HCT116 (cell line): ENCODE data around the gene TRIM41. TPM values are rescaled to one million over a fixed set of nuclear protein-coding genes. Genes with fewer than 3 reads are reported as not detected.

ENCODE experiments used
- ATAC-seq: fragments of 200-7000 bp; cut with Tn5 transposase; 2 replicates; pipeline ENCODE4 v1.9.1; 2020; ENCODE audit warnings: mild to moderate bottlenecking, moderate library complexity
- BruUV-seq: library from RNA; stranded (reverse); fragments of 400-500 nt; replicated peaks from 2 replicates; lab custom pipeline; 2021; lab: Mats Ljungman, UMichigan
- CTCF ChIA-PET: fragments of 300-600 bp; sonication (Branson Sonifier 250); formaldehyde crosslinking; loops from one replicate; lab custom pipeline; 2021; ENCODE audit warnings: antibody characterized with exemption; lab: Charles Lee
- POLR2A ChIA-PET: fragments of 300-600, 350-600 bp; sonication (Branson Sonifier 250); formaldehyde crosslinking; loops from one replicate; lab custom pipeline; 2021; ENCODE audit warnings: antibody characterized with exemption; lab: Charles Lee
- RAD21 ChIA-PET, 2 experiments: fragments of 300-600 bp; sonication (Branson Sonifier 250); formaldehyde crosslinking; loops; one replicate each; lab custom pipeline; 2023; ENCODE audit warnings: low total read pairs in 2 of 2; ENCODE audit not compliant: uncharacterized antibody in 2 of 2, unreplicated experiment in 2 of 2, low non-redundant PET in 1 of 2; lab: Charles Lee
- DNase-seq: peaks from one replicate; pipeline ENCODE4 v3.0.0-alpha.2; 2010; ENCODE audit warnings: low read depth, low spot score
- H2AFZ ChIP-seq: fragments of 200-600 bp; shearing (Covaris generic), sonication (generic); 2 replicates; pipeline ENCODE4 v1.6.1; 2017; ENCODE audit warnings: low read depth, mixed run types, mixed read lengths, antibody characterized with exemption, low read length; ENCODE audit not compliant: poor library complexity, severe bottlenecking
- H3K27ac ChIP-seq: 2 replicates; pipeline ENCODE4 v1.5.1; 2012; ENCODE audit warnings: low read depth, low read length
- H3K27me3 ChIP-seq: fragments of 200-600 bp; sonication (generic); 2 replicates; pipeline ENCODE4 v1.6.1; 2016; ENCODE audit warnings: mixed run types, low read length, mixed read lengths; ENCODE audit not compliant: insufficient read depth
- H3K36me3 ChIP-seq, 2 experiments: fragments of 200-500 bp in 1 of 2; fragments of 200-600 bp in 1 of 2; sonication (Bioruptor generic) in 1 of 2; sonication (generic) in 1 of 2; 2 replicates each; pipeline versions ENCODE4 v1.5.1 to v1.6.1; 2014 to 2016; ENCODE audit warnings: low read length in 2 of 2, inconsistent platforms in 1 of 2, mixed read lengths in 1 of 2, mixed run types in 1 of 2; ENCODE audit not compliant: insufficient read depth in 2 of 2, control insufficient read depth in 1 of 2
- H3K4me1 ChIP-seq, 2 experiments: fragments of 200-600 bp in 1 of 2; sonication (generic) in 1 of 2; 2 replicates each; pipeline versions ENCODE4 v1.5.1 to v1.6.1; 2012 to 2017; ENCODE audit warnings: low read length in 2 of 2, inconsistent platforms in 1 of 2, mild to moderate bottlenecking in 1 of 2, mixed read lengths in 1 of 2, mixed run types in 1 of 2, moderate library complexity in 1 of 2; ENCODE audit not compliant: insufficient read depth in 2 of 2, control insufficient read depth in 1 of 2
- H3K4me2 ChIP-seq: fragments of 200-600 bp; sonication (generic); 2 replicates; pipeline ENCODE4 v1.6.1; 2017; ENCODE audit warnings: mixed run types, low read length, mixed read lengths
- H3K4me3 ChIP-seq, 2 experiments: fragments of 200-600 bp in 1 of 2; sonication (generic) in 1 of 2; replicated peaks in 1 of 2; 2 replicates each; pipeline ENCODE4 v1.5.1; 2011 to 2016; ENCODE audit warnings: low read length in 2 of 2, control low read depth in 1 of 2, low read depth in 1 of 2, mild to moderate bottlenecking in 1 of 2, mixed read lengths in 1 of 2, mixed run types in 1 of 2
- H3K79me2 ChIP-seq: fragments of 200-600 bp; sonication (generic); 2 replicates; pipeline ENCODE4 v1.6.1; 2017; ENCODE audit warnings: mild to moderate bottlenecking, mixed run types, low read length, moderate library complexity, mixed read lengths; ENCODE audit not compliant: insufficient read depth
- H3K9ac ChIP-seq: fragments of 200-600 bp; sonication (generic); 2 replicates; pipeline ENCODE4 v1.6.1; 2016; ENCODE audit warnings: low read length, mixed read lengths
- H3K9me2 ChIP-seq: fragments of 200-600 bp; sonication (generic), shearing (Covaris generic); 2 replicates; pipeline ENCODE4 v1.6.1; 2017; ENCODE audit warnings: mixed run types, mild to moderate bottlenecking, moderate library complexity; ENCODE audit not compliant: insufficient read depth
- H3K9me3 ChIP-seq, 2 experiments: fragments of 200-500 bp in 1 of 2; fragments of 200-600 bp in 1 of 2; sonication (Bioruptor generic) in 1 of 2; sonication (generic) in 1 of 2; 2 replicates each; pipeline ENCODE4 v1.6.1; 2014 to 2017; ENCODE audit warnings: low read length in 2 of 2, mixed read lengths in 2 of 2, inconsistent platforms in 1 of 2, low read depth in 1 of 2, mild to moderate bottlenecking in 1 of 2, mixed run types in 1 of 2, moderate library complexity in 1 of 2; ENCODE audit not compliant: control insufficient read depth in 1 of 2, insufficient read depth in 1 of 2
- H4K20me1 ChIP-seq: fragments of 200-600 bp; sonication (generic), shearing (Covaris generic); 2 replicates; pipeline ENCODE4 v1.6.1; 2017; ENCODE audit warnings: mixed run types, mild to moderate bottlenecking, moderate library complexity; ENCODE audit not compliant: insufficient read depth
- CBX3 ChIP-seq: IDR thresholded peaks from 2 replicates; pipeline ENCODE4 v1.6.1; 2012; ENCODE audit warnings: low read depth
- CEBPB ChIP-seq: IDR thresholded peaks from 2 replicates; pipeline ENCODE4 v1.6.1; 2012; ENCODE audit warnings: low read depth
- EGR1 ChIP-seq: IDR thresholded peaks from 2 replicates; pipeline ENCODE4 v1.6.1; 2012; ENCODE audit warnings: low read depth
- ELF1 ChIP-seq: IDR thresholded peaks from 2 replicates; pipeline ENCODE4 v1.6.1; 2012; ENCODE audit warnings: low read depth, borderline replicate concordance
- EZH2phosphoT487 ChIP-seq: fragments of 200-600 bp; IDR thresholded peaks from 2 replicates; pipeline ENCODE4 v1.6.1; 2018; ENCODE audit warnings: antibody characterized with exemption, borderline replicate concordance
- FOSL1 ChIP-seq: IDR thresholded peaks from 2 replicates; pipeline ENCODE4 v1.6.1; 2012; ENCODE audit warnings: low read depth
- JUND ChIP-seq: IDR thresholded peaks from 2 replicates; pipeline ENCODE4 v1.6.1; 2012
- POLR2AphosphoS5 ChIP-seq: IDR thresholded peaks from 2 replicates; pipeline ENCODE4 v1.6.1; 2011; ENCODE audit warnings: mild to moderate bottlenecking, low read depth, low read length, moderate library complexity
- SIN3A ChIP-seq: IDR thresholded peaks from 2 replicates; pipeline ENCODE4 v1.6.1; 2012; ENCODE audit warnings: low read depth
- SRF ChIP-seq: IDR thresholded peaks from 2 replicates; pipeline ENCODE4 v1.6.1; 2012; ENCODE audit warnings: low read depth
- TCF7L2 ChIP-seq: IDR thresholded peaks from 2 replicates; pipeline ENCODE4 v1.7.0; 2011; ENCODE audit warnings: borderline replicate concordance, inconsistent platforms; ENCODE audit not compliant: insufficient read depth, insufficient read length; ENCODE audit errors: extremely low read depth
- YY1 ChIP-seq: IDR thresholded peaks from 2 replicates; pipeline ENCODE4 v1.6.1; 2011; ENCODE audit warnings: low read length, low read depth, moderate library complexity, mild to moderate bottlenecking; ENCODE audit not compliant: insufficient replicate concordance; ENCODE audit errors: extremely low read depth
- ZNF274 ChIP-seq: fragments of 200-500 bp; sonication (Bioruptor generic); IDR thresholded peaks from 2 replicates; pipeline ENCODE4 v1.6.1; 2014; ENCODE audit warnings: mild to moderate bottlenecking, low read depth, low read length, inconsistent platforms
- intact Hi-C: fragments of 100-400 bp; cut with micrococcal nuclease; formaldehyde crosslinking; loops from 2 replicates; pipeline ENCODE4 v1.10.0; 2022
- total RNA-seq: library from RNA; stranded (reverse); gene quantifications from one replicate; pipeline ENCODE4 v1.2.1, GENCODE V29; 2021; ENCODE audit not compliant: unreplicated experiment
- TF ChIP-seq, protein P1 (sequence below): IDR thresholded peaks from 2 replicates; pipeline ENCODE4 v1.6.1; 2011; ENCODE audit warnings: mild to moderate bottlenecking, low read length, moderate library complexity; ENCODE audit not compliant: insufficient replicate concordance; ENCODE audit errors: extremely low read depth
- TF ChIP-seq, protein P2 (sequence below): IDR thresholded peaks from 2 replicates; pipeline ENCODE4 v1.6.1; 2012
- TF ChIP-seq, protein P3 (sequence below): IDR thresholded peaks from 2 replicates; pipeline ENCODE4 v1.6.1; 2012

TRIM41 gene
- total RNA-seq, 1 experiment from 2014 or later = 51.8 TPM

DNA sequence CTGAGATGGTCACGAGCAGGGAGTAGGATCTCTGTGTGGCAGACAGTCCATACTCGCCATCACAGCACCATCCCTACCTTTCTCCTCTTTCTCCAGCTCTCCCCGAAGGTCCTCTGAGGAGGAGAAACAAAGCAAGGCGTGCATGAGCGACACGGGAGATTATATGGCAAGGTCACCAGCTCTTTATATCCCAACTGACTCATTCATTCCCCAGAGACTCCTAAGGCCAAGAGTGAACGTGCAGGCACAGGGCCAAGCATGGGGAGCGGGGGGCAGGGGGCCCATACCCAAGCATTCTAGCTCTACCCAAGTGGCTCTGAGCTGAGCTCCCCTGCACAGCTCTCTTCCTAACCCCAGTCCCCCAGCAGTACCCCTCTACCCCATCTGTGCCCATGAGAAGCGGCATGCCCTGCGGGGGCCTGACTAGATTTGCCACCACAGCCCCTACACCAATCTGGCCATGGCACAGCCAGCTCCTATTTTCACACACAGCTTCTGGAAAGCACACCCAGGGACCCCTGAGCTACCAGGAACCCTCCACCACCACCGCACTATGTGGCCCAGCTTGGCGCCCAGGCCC lies 24.9 kb upstream of the TRIM41 start:
- no peak for DNase-seq
- no peak for TF ChIP-seq CBX3
- TF ChIP-seq, protein P1, sequence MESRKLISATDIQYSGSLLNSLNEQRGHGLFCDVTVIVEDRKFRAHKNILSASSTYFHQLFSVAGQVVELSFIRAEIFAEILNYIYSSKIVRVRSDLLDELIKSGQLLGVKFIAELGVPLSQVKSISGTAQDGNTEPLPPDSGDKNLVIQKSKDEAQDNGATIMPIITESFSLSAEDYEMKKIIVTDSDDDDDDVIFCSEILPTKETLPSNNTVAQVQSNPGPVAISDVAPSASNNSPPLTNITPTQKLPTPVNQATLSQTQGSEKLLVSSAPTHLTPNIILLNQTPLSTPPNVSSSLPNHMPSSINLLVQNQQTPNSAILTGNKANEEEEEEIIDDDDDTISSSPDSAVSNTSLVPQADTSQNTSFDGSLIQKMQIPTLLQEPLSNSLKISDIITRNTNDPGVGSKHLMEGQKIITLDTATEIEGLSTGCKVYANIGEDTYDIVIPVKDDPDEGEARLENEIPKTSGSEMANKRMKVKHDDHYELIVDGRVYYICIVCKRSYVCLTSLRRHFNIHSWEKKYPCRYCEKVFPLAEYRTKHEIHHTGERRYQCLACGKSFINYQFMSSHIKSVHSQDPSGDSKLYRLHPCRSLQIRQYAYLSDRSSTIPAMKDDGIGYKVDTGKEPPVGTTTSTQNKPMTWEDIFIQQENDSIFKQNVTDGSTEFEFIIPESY = no peak
- TF ChIP-seq SRF = no peak
- no peak for TF ChIP-seq SIN3A
- no peak overlapping the region for H3K27ac ChIP-seq
- H3K9ac ChIP-seq = no peak overlapping the region
- ChIA-PET CTCF (no interaction called here), POLR2A (interaction anchor here (1.2 kb wide), 1 partner anchor 23 kb away, joined by 3 read pairs; no protein-coding TSS in a partner anchor), RAD21 (no interaction called here)
- H3K4me1 ChIP-seq = peaks cover 1% of the 10 kb centered on the region in 2 experiments; a peak in 1 of 4 replicates
- no peak overlapping the region for H3K4me2 ChIP-seq
- H4K20me1 ChIP-seq = no peaks in the 10 kb centered on the region
- no peaks in the 10 kb centered on the region for H3K36me3 ChIP-seq
- intact Hi-C loops = no loop called here
- no peaks in the 10 kb centered on the region for H3K9me2 ChIP-seq
- no peak overlapping the region for H2AFZ ChIP-seq
- BruUV-seq = no TSS peak
- H3K9me3 ChIP-seq = no peaks in the 10 kb centered on the region
- no peaks in the 10 kb centered on the region for H3K79me2 ChIP-seq
- ATAC-seq = no peak
- no peak overlapping the region for H3K4me3 ChIP-seq
- H3K27me3 ChIP-seq = no peaks in the 10 kb centered on the region

DNA sequence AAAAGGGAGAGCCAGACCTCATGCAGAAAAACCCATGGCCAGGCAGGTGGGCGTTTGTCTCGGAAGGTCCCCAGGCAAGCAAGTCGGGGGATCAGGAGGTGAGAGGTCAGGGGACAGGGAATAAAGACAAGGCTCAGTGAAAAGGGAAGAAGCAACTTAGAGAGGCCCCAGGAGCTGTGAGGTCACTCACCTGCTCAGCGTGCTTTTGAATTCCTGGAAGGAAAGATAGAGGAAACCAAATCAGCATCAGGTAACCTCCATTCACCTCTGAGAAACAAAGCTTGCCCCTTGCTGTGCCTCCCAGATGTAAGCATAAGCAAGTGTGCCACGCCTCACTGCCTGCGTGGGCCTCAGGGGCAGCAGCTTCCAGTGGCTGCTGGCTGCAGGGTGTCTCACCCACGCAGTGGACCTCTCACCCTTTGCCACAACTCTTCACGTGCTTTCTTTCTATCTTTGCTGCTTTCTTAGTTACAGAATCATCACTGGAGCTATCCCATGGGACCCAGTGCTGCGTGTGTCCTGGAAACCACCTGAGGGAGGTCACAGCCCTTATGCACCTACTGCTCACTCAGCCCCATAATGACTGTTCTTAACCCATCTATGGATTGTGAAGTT lies 24.1 kb upstream of the TRIM41 start:
- ChIA-PET POLR2A (interaction anchor here (0.5 kb wide), 1 partner anchor 63 kb away, joined by 3 read pairs; no protein-coding TSS in a partner anchor), RAD21 (no interaction called here), CTCF (no interaction called here)
- TF ChIP-seq, protein P2, sequence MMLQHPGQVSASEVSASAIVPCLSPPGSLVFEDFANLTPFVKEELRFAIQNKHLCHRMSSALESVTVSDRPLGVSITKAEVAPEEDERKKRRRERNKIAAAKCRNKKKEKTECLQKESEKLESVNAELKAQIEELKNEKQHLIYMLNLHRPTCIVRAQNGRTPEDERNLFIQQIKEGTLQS = no peak
- no peak for TF ChIP-seq SIN3A
- TF ChIP-seq TCF7L2 = no peak
- TF ChIP-seq YY1 = no peak
- TF ChIP-seq JUND = no peak
- TF ChIP-seq FOSL1 = no peak
- TF ChIP-seq CEBPB = no peak
- no peak for TF ChIP-seq EGR1
- no peak for TF ChIP-seq EZH2phosphoT487
- TF ChIP-seq CBX3 = no peak
- TF ChIP-seq ELF1 = no peak
- no peak for TF ChIP-seq SRF
- no peak for TF ChIP-seq POLR2AphosphoS5
- TF ChIP-seq, protein P3, sequence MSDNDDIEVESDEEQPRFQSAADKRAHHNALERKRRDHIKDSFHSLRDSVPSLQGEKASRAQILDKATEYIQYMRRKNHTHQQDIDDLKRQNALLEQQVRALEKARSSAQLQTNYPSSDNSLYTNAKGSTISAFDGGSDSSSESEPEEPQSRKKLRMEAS = no peak
- TF ChIP-seq ZNF274 = no peak
- ATAC-seq (no peak), DNase-seq (no peak)
- Histone ChIP-seq H3K9me2 (no peaks in the 10 kb centered on the region), H4K20me1 (no peaks in the 10 kb centered on the region), H3K4me2 (no peak overlapping the region), H3K4me3 (no peak overlapping the region), H3K79me2 (no peaks in the 10 kb centered on the region; the same call in 1 of the 2 replicates), H3K9ac (no peak overlapping the region), H3K27ac (no peak overlapping the region), H2AFZ (no peak overlapping the region), H3K27me3 (no peaks in the 10 kb centered on the region), H3K36me3 (no peaks in the 10 kb centered on the region), H3K9me3 (no peaks in the 10 kb centered on the region), H3K4me1 (peaks cover 5 to 10% of the 10 kb centered on the region in 2 experiments; a peak in 2 of 4 replicates)
- intact Hi-C loops = no loop called here
- BruUV-seq = no TSS peak
